NOMO-1 (cell line): Measurements from ENCODE around the gene SASH1.

ENCODE experiments used
- DNase-seq, 2 experiments: peaks; one replicate each; lab custom pipeline; 2025; ENCODE audit not compliant: unreplicated experiment in 2 of 2; lab: John Stamatoyannopoulos, UW

SASH1 gene

DNA sequence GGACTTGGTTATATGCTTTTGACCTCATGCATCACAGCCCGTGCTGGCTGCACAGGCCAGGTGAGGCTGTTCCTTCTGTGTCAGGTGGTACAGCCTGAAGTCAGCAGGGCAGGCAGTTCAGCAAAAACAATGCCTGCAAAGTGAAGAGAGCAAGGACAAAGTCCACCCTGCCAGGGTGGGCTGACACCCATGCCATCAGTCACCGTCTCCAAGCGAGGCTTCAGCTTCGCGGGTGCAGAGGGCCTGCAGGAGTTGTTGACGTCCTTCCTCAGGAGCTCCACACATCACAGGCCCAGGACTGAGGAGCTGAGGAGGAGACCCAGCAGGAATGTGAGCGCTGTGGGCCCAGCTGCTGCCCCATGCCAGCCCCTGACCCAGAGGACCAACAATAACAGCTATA is 111.3 kb downstream of the SASH1 start:
- DNase-seq: no peak

DNA sequence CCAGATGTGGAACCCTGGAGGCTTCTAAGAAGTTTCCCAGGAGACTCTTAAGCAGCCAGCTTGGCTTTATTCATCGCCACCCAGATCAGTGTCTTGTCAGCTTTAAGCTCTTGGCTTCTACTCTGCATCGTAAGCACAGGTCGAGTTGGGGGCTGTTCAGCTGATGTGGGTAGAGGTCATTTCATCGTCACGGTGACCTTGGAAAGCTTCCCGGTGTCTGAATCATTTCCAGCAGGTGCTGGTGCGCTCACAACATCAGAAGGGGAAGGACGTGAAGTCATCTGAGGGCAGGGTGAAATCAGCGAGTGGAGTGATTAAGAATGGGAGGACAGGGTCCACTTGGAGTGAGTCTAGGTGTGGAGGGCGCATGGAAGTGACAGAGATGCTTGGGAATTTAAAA is 112.6 kb downstream of the SASH1 start:
- no peak for DNase-seq

DNA sequence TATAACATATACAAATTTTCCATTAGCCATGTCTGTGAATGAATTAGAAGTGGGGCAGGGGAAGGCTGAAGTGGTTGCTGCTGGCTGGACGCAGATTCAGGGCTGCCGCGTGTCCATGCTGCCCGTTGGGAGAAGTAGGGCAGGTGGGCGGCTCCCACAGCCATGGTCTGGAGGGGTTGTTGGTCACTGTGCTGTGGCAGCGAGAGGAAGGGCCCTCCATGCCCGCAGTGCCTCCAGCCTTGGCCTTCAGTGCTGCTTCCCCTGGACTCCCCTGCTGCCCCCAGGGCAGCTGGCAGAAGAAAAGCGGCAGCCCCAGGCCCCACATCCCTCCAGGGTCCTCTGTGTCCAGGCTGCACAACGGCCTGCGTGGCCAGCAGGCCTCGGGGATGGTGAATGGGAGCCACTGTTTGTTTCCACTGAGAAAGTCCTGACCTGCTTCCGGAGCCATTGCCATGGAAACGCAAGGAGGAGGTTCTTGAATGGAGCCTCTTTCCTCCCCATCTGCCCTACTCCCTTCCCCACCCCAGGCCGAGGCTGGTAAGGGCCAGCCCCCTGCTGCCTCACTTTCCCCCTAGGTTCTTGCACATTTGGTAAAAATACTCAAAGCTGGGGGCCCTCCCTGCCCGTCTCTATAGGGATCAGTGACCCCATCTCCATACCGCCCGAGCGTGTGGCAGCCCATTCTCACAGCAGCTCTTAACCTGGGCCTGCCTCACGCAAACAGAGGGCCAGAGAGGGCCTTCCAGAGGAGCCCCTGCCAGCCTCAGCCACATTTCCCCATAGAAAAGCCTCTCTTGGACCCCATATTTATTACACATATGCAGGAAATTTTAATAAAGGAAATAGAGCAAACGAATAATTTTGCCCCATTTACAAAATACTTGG is 113.3 kb downstream of the SASH1 start:
- DNase-seq: no peak

DNA sequence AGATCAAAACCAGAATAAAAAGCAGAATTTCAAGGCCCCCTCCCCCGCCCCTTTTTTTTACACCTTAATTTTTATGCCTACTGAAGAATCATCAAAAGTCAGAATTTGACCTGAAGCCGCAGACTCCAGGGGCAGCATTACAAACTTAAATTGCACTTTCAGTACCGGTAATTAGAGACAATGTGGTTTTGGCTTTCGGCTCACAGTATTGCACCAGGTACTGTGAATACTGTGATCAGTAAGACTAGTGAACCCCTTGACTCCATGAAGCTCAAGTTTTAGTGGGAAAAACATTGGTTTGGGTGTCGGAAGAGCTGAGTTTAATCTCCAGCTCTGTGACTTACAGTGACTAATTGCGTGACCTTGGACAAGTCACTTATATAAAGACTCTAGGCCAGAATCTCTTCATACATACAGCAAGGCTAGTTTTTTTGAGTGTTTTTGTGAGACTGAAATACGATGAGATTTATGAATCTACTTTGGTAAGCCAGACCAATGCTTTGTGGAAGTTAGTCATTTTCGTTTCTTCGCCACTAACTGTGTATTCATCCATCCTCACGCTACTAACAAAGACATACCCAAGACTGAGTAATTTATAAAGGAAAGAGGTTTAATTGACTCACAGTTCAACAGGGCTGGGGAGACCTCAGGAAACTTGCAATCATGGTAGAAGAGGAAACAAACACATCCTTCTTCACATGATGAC is 114.7 kb downstream of the SASH1 start:
- no peak for DNase-seq

DNA sequence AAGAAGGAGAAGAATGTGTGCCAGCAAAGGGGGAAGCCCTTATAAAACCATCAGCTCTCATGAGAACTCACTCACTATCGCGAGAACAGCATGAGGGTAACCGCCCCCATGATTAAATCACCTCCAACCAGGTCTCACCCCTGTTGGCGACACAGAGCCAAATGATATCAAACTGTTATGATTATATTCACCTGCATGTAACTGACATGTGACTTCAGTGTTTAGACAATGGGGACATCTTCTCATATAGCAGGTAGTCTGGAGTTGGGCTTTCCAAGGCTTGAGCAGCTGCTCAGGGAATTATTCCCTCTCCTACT is 115.2 kb downstream of the SASH1 start:
- DNase-seq: no peak

DNA sequence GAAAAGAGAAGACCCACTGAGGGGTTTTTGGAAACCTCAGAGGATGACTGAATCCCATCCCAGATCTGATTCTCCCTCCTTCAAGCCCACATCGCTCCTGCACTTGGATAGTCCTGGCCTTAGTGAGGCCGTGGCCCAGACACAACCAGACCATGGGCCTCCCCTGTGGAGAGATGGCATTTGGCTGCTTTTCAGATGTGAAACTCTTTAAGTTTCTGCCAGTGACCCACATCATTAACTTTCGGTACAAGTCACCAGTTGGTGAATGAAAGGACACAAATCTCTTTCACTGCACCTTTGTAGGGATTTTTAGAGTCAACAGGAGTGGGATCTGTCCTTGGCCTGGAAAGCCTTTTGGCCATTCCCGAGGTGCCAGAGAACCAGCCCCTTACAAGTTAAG is 116.6 kb downstream of the SASH1 start:
- DNase-seq: no peak

DNA sequence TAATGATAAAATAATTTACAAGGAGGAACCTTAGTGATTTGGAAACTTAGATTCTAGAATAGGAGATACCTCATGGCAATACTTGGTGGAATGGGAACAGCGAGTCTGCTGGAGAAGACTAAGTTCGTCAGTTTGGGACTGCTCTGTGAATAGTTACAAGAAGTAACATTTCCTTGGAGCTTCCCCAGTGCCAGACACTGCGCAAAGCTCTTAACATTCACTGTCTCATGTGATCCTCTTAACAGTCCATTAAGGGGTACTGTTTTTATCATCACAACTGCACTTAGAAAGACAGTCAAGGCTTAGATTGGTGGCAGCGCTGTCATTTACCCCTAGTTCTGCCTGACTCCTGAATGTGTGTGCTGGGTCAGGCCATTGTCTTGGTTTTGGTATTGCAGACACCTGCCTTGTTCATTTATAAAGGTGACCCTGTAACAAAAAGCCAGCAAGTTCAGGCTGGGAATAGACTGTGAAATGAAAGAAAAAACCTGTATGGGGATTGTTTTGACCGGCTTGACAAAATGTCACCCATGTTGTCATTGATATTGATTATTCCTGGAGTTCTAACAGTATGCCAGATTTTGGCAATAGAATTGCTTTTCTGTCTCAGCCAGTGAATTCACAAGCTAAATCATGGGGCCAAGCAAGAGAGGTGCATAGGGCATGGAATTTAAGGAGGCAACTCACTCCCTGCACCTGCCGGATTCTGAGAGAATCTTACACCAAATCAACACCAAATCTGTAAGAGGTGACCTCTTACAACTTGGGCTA is 118.4 kb downstream of the SASH1 start:
- DNase-seq: no peak

DNA sequence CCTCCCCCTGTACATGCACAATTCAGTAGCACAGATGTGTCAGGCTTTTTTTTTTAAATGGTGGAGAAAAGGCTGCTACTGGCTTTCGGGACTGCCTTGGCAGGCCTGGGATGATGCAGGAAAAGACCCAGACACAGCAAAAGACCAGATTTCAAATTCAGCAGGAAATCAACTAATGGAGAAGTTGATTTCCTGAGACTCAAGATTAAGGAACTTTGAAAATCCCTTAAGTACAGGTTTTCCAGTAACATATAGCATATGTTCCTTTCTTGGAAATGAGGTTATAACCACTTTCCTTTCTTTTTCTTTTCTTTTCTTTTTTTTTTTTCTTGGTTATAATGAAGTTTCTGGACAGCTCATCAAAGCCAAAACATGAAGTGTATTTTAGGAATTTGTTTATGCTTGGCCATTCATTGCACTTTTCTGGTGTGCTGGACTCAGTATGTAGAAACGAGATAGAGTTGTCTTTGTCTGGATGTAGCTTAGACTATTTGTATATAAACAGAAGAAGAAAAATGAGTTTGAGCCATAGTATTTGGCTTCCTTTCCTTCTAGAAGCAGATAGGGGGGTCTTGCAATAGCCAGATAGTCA is 119.4 kb downstream of the SASH1 start:
- DNase-seq: no peak

DNA sequence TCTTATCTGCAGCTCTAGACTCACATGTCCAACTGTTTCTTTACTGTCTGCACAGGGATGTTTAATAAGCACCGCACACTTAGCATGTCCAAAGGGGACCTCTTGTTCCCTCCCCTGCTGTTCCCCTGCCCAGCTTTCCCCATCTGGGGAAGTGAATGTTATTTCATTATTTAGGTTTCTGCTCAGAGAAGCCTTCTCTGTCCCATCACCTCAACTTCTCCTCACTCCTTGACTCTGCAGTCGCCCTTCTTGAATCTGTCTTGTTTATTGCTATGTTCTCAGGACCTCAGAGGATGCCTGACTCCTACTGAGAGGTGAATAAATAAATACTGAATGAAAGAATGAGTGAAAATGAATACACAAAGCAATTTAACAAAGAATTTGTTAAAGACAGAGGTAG is 121.0 kb downstream of the SASH1 start:
- DNase-seq: no peak

DNA sequence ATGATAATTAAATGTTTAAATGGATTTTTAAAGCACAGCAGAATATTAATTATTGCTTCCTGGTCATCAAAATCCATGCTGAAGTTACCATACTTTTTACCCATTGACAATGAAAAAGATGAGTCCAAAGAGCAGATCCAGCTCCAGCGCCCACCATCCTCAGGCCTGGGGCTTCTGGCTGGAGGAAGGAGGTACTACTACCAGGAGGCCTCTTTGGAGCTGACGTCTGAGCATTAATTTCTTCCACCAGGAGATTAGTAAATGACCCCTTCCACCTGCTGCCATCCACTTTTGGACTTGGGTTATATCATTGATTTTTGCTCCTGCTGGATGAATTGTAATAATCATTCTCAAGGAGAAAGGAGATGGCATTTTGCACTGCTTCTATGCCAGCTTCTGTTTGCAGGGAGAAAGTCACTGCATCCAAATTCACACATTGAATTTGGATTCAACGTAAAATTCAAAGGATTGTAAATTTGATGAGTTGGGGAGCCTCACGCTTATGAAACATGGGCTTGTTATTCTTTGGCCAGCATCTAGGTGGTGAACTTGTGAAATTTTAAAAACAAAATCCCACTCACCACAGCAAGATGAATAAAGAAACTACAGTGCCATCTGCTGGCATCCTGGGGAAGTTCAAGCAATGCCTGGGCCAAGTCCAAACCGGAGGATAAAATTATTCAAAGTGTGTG is 121.8 kb downstream of the SASH1 start:
- DNase-seq: peak; percentile 66 to 74

DNA sequence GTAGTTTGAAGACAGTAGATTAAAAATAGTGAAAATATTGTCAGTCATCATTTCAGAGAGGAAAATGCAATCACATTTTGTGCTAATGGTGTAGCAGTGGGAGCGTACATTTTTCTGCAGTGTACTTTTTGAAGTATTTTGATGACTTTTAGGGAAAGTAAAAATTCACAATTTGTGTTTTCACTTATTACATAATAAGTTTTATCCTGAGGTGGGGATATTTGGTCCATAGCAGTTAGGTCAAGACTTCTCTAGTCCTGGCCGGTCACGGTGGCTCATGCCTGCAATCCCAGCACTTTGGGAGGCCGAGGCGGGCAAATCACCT is 122.3 kb downstream of the SASH1 start:
- DNase-seq: no peak

DNA sequence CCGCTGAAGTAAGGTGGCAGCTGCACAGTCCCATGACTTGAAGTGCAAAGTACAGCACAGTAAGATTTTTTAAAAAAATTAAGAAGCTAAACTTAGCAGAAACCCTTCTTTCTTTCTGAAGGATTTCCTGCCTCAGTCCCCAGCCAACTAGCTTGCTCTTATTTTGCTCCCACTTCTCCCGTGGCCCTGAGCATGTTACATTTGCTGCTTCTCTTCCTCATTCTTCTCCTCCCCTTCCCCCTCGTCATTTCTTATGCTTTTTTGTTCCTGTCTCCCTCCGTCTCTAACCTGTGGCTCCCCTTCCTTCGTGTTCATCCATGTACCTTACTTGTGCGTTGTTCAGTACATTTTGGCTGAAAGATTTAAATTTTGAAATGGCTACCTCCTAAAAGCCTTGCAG is 123.0 kb downstream of the SASH1 start:
- peak; percentile 5 to 25 for DNase-seq

DNA sequence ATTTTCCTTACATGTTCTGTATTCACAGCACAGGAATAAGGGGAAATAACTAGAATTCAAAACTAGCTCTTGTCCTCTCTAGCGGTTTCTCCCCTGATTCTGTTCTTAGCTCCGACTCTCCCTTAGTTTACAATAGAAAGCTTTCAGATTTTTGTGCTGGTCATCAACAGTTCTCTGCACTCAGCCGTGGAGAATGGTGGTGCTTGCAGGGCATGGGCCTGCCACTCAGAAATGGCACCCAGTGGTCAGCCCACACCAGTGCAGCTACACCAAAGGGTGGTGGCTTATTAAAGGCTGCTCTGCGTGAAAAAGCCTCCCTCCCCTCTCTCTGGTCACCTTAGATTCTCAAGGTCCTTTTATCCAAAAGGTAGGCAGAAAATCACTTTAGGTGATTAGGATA is 123.5 kb downstream of the SASH1 start:
- DNase-seq: no peak

DNA sequence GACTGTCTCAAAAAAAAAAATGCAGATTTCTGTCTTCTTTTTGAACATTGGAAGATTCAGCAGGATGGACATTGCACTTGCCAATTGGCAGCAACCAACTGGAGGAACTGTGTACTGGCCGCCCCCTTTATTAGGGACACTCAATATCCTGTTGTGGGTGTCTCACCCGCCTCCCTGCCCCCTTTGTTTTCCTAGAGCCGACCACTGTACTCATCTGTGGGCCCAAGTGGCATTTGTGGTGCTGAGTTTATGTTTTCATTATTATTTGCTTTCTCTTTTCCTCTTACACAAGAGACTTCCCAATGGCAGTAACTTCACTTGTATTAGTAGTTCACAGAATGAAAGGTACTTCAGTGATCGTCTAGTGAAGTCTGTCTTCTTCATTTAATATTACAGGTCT is 125.3 kb downstream of the SASH1 start:
- DNase-seq: no peak

DNA sequence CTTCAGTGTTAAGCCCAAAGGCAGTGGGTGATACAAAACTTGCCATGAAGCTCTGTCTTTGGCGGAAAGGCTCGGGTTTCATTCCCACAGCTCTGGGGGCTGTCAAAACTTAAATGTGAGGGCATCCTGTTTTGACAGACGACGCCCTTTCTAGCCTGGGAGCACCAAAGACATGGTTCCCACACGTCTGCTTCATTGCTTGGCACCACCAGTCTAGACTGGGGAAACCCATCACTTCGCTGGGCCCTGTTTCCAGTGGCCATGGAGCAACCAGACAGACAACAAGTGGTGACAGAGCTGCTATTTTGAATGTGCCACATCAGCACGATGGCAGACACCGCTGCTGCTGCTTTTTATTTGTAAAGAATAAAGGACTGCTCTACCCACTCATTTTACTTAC is 127.5 kb downstream of the SASH1 start:
- DNase-seq: no peak

DNA sequence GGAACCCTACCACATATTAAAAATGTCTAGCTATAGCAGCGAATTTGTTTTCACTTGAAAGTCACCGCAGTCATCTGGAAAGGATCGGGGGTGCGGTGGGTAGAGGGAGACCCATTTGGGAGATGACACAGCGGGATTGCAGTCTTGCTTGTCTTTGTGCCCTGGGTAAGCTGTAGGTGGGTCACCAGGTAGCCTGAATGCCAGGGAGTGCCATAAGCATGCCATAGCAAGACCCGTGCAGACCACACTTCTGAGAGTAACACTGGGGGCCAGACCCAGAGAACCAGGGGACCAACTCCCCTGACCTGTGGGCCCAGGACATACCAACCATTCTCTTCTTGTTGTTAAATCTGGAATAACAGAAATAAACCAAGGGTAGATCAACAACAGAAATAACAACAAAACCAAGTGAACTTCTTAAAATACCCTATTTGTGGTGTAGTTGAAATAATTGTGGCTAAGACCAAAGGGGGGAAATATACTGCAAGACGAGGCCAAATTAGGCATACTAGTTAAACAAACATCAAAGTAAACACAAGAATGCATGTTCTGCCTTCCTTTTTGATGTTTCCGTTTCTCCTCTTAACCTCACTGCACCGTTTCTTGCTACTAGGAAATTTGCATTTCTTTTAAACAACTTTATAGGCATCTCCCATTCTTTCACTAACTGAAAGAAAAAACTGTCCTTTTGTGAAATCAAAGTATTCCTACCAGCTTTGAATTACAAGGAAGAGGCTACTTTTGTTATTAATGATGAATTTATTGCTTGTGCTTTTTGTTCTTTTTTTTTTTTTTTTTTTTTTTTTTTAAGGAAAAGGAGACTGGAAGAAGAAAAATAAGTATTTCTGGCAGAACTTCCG is 128.2 kb downstream of the SASH1 start:
- DNase-seq: no peak

DNA sequence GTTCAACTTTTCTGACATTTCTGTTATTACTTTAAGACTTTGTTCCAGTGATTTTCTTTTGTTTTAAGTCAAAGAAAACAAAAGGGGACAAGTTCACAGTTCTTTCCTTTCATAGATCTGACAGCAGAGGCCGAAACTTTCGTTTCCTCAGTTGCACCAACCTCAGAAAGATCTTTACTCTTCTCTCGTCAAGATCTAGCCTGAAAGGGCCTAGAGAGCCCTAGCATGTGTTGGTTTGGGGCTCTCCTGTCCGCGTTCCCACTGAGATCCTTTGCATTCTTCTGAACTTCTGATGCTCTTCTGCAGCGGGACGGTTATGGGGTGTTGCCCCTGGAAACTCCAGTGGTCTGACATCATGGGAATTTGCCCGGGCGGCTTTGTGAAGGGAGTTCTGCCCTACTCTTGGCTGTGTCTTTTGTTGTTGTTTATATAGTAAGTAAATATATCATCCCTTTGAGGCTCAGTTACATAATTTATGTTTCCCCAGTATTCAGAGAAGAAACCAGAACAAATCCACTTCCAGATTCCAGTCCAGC is 129.1 kb downstream of the SASH1 start:
- DNase-seq: no peak

DNA sequence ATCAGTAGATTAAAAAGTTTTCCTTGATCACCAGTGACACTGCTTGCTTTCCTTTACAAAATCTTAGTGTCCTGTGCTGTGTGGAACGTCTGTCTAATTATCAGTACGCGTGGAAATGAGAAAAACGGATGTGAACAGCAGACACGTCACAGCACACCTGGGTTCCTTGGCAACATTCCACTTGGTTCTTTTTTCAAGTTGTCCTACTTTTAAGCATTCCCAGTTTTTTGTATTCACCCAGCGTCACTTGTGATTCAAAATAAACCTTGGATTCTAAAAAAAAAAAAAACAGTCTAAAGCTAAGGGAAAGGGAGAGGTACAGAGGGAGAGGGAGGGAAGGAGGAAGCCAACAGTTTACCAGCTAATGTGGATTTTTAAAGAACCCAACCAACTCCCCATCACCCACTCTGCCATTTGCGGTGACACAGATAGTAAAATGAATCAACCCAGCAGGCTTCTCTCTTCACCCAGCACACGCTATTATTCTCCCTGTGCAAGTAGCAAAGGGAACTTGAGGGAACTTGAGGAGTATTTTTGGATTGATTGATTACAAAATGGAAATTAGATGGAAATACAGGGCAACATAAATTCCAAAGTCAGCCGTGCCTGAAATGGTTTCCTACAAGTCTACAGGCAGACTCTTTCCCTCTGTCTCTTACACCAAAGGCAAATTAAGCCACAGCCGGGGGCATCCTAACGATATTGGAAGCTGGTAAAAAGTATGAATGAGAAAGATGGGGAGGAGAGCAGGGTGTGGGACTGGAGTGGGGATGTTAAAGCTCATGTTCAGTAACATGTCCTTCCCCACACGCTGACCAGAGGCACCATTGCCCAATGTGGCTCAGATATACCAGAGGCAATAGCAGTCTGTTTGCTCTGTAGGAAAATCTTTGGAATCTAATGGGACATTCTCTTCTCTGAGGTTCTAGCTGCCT is 129.8 kb downstream of the SASH1 start:
- DNase-seq: no peak

DNA sequence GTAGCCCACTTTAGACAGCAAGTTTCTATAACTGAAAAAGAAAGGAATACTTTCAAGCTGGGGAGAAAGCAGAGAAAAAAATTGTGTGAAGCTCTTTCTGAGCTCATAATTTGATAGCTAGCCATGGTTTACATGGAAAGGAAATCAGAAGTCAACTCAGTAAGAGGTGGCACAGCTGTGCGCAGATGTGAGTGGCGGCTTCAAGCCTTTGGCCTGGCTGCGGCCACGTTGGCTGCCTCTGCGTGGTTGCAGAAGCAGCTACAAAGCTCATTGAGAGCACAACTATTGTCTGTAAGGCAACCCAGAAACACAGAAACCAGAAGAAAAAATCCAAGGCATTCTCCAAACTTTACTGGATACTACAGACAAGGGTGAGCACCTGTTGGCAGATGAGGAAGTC is 136.9 kb downstream of the SASH1 start:
- DNase-seq: no peak
